SK-N-SH treated with all-trans-retinoic acid at 6 μM for 48 hours (cell line): ENCODE results near the gene MAP3K6.

Source experiments
- ATAC-seq: fragments of 200-7000 bp; cut with Tn5 transposase; 3 replicates; pipeline ENCODE4 v1.9.1; 2020; ENCODE audit warnings: mild to moderate bottlenecking, moderate library complexity
- ARNTL ChIP-seq: fragments of 450-650 bp; formaldehyde crosslinking; IDR thresholded peaks from 2 replicates; pipeline ENCODE4 v1.5.0; 2020; ENCODE audit warnings: low read depth, mild to moderate bottlenecking, moderate library complexity, borderline replicate concordance
- BACH2 ChIP-seq: fragments of 250-450 bp; sonication (Bioruptor Pico); IDR thresholded peaks from 2 replicates; pipeline ENCODE4 v1.9.0; 2021; ENCODE audit warnings: mild to moderate bottlenecking, borderline replicate concordance
- CSDC2 ChIP-seq: fragments of 250-450 bp; sonication (Bioruptor Pico); IDR thresholded peaks from 2 replicates; pipeline ENCODE4 v1.5.0; 2020; ENCODE audit warnings: mild to moderate bottlenecking, moderate library complexity
- CSRNP3 ChIP-seq: fragments of 250-450 bp; sonication (Bioruptor Pico); IDR thresholded peaks from 2 replicates; pipeline ENCODE4 v1.5.1; 2021; ENCODE audit warnings: mild to moderate bottlenecking, moderate library complexity
- ESRRG ChIP-seq: fragments of 250-450 bp; sonication (Bioruptor Pico); IDR thresholded peaks from 2 replicates; pipeline ENCODE4 v1.6.1; 2021; ENCODE audit warnings: mild to moderate bottlenecking
- GLIS3 ChIP-seq: fragments of 250-450 bp; sonication (Bioruptor Pico); IDR thresholded peaks from 2 replicates; pipeline ENCODE4 v1.5.0; 2020; ENCODE audit warnings: mild to moderate bottlenecking, moderate library complexity
- ISL1 ChIP-seq: fragments of 250-450 bp; sonication (Bioruptor Pico); IDR thresholded peaks from 2 replicates; pipeline ENCODE4 v2.1.2; 2022; ENCODE audit warnings: mild to moderate bottlenecking, moderate library complexity
- OSR1 ChIP-seq: fragments of 250-450 bp; sonication (Bioruptor Pico); IDR thresholded peaks from 2 replicates; pipeline ENCODE4 v1.8.0; 2022; ENCODE audit warnings: moderate library complexity, mild to moderate bottlenecking, inconsistent platforms
- PATZ1 ChIP-seq: fragments of 250-450 bp; sonication (Bioruptor Pico); IDR thresholded peaks from 2 replicates; pipeline ENCODE4 v1.8.0; 2020; ENCODE audit warnings: mild to moderate bottlenecking, moderate library complexity, borderline replicate concordance
- POU6F1 ChIP-seq: fragments of 250-450 bp; sonication (Bioruptor Pico); IDR thresholded peaks from 2 replicates; pipeline ENCODE4 v1.8.0; 2021; ENCODE audit warnings: low read depth, mild to moderate bottlenecking, moderate library complexity, borderline replicate concordance
- PPARA ChIP-seq: fragments of 250-450 bp; sonication (Bioruptor Pico); IDR thresholded peaks from 2 replicates; pipeline ENCODE4 v1.5.0; 2020; ENCODE audit warnings: mild to moderate bottlenecking, borderline replicate concordance
- RARB ChIP-seq: fragments of 250-450 bp; sonication (Bioruptor Pico); IDR thresholded peaks from 2 replicates; pipeline ENCODE4 v1.8.0; 2021; ENCODE audit warnings: mild to moderate bottlenecking, moderate library complexity
- SNAI2 ChIP-seq: fragments of 250-450 bp; sonication (Bioruptor Pico); IDR thresholded peaks from 2 replicates; pipeline ENCODE4 v1.5.0; 2020; ENCODE audit warnings: mild to moderate bottlenecking, moderate library complexity
- TCF4 ChIP-seq: fragments of 250-450 bp; sonication (Bioruptor Pico); IDR thresholded peaks from 2 replicates; pipeline ENCODE4 v1.8.0; 2021; ENCODE audit warnings: mild to moderate bottlenecking, moderate library complexity, borderline replicate concordance
- TOX ChIP-seq: fragments of 250-450 bp; sonication (Bioruptor Pico); IDR thresholded peaks from 2 replicates; pipeline ENCODE4 v1.8.0; 2021; ENCODE audit warnings: mild to moderate bottlenecking, moderate library complexity, borderline replicate concordance
- ZC3H10 ChIP-seq: fragments of 250-450 bp; sonication (Bioruptor Pico); IDR thresholded peaks from 2 replicates; pipeline ENCODE4 v1.5.1; 2021; ENCODE audit warnings: mild to moderate bottlenecking, moderate library complexity
- ZFP3 ChIP-seq: fragments of 250-450 bp; sonication (Bioruptor Pico); IDR thresholded peaks from 2 replicates; pipeline ENCODE4 v1.5.0; 2020; ENCODE audit warnings: mild to moderate bottlenecking, moderate library complexity
- ZFP30 ChIP-seq: fragments of 450-650 bp; formaldehyde crosslinking; IDR thresholded peaks from 2 replicates; pipeline ENCODE4 v1.5.0; 2022; ENCODE audit warnings: mild to moderate bottlenecking, moderate library complexity
- ZNF565 ChIP-seq: fragments of 450-650 bp; formaldehyde crosslinking; conservative IDR thresholded peaks from 2 replicates; pipeline ENCODE4 v1.5.0; 2020; ENCODE audit warnings: low read depth, mild to moderate bottlenecking, moderate library complexity
- ZNF70 ChIP-seq: fragments of 450-650 bp; formaldehyde crosslinking; IDR thresholded peaks from 2 replicates; pipeline ENCODE4 v1.5.0; 2020; ENCODE audit warnings: mild to moderate bottlenecking, moderate library complexity
- ZNF8 ChIP-seq: fragments of 450-650 bp; formaldehyde crosslinking; IDR thresholded peaks from 2 replicates; pipeline ENCODE4 v1.5.0; 2020; ENCODE audit warnings: mild to moderate bottlenecking, moderate library complexity
- TF ChIP-seq, protein P1 (sequence below): fragments of 250-450 bp; sonication (Bioruptor Pico); IDR thresholded peaks from 2 replicates; pipeline ENCODE4 v1.5.1; 2020; ENCODE audit warnings: low read depth, mild to moderate bottlenecking, moderate library complexity

The MAP3K6 gene

DNA sequence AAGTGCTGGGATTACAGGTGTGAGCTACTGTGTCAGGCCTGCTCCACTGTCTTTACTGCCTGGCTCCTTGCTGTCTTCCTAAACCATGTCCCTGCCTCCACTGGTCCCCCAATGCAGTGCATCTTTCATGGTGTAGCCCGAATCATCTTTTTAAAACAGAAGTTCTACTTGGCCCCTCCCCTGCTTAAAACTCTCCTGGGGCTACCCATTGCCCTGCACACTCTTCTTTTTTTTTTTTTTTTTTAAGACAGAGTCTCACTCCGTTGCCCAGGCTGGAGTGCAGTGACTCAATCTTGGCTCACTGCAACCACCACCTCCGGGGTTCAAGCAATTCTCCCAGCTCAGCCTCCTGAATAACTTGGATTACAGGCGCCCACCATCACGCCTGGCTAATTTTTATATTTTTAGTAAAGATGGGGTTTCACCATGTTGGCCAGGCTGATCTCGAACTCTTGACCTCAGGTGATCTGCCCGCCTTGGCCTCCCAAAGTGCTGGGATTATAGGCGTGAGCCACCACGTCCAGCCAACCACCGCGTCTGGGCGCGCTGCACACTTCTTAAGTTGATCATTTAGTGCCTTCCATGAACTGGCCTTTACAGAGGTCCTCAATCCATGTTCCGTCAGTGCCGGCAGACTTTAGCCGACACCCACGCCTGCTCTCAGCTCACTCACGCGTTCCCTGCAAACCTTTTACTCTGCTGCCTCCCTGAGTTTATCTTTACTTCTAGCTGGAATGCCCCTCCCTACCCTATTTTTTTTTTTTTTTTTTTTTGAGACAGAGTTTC lies 5.5 kb upstream of the MAP3K6 start:
- no peak for ATAC-seq

DNA sequence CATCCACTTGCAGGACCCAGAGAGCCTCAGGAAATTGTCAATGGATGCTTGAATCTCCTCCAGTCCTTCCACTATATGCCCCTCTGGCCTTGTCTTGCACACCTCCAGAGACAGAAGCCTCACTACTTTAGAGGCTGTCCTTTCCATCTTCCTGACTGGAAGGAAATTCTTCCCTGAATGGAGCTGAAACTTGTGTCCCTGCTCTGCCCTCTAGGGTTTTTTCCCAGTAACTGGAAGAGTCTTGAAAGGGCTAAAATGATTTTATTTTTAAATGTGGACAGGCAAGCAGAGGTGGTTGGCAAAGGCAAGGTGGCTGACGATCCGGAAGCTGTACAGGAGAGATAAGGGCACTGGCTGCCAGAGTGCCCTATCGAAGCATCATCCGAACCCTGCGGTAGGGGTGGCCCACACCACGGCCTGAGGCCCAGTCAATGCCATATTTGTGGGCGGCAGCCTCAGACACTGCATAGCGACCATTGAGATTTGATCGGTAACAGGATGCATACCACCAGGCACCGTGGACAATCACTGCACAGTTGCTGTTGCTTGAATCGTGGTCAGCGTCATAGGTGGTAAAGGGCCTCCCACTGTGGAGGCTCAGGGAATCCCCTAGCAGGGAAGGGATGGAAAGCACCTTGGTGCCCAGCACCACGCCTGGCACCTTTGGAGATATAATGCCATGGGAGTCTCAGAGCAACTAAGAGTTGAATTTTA lies 2.3 kb upstream of the MAP3K6 start:
- TF ChIP-seq GLIS3 (CRISPR knock-in tag) (no peak), BACH2 (CRISPR knock-in tag) (no peak), POU6F1 (CRISPR knock-in tag) (no peak), ISL1 (CRISPR knock-in tag) (no peak)
- no peak for ATAC-seq

More for the DNA sequence above, 5.5 kb upstream of the MAP3K6 start:
- TF ChIP-seq CSDC2 = no peak
- TF ChIP-seq PPARA (CRISPR knock-in tag) = no peak
- TF ChIP-seq ZC3H10 (CRISPR knock-in tag) = no peak
- TF ChIP-seq TOX (CRISPR knock-in tag) = no peak
- TF ChIP-seq ZFP3 (CRISPR knock-in tag) = no peak
- TF ChIP-seq CSRNP3 = no peak
- no peak for TF ChIP-seq PATZ1
- TF ChIP-seq ZNF8 (CRISPR knock-in tag) = no peak
- no peak for TF ChIP-seq ESRRG
- no peak for TF ChIP-seq ZFP30
- TF ChIP-seq ZNF565 (CRISPR knock-in tag) = no peak
- TF ChIP-seq OSR1 (CRISPR knock-in tag) = no peak
- TF ChIP-seq TCF4 = no peak
- TF ChIP-seq ZNF70 (CRISPR knock-in tag) = no peak
- no peak for TF ChIP-seq ISL1 (CRISPR knock-in tag)
- TF ChIP-seq BACH2 (CRISPR knock-in tag) = no peak
- no peak for TF ChIP-seq SNAI2 (CRISPR knock-in tag)

GRCh38 chr1:27367160-27367650 lies 444 bp upstream of the MAP3K6 start:
- peak; percentile 3; the same call in 1 of the 3 replicates for ATAC-seq
- no peak for TF ChIP-seq CSDC2
- no peak for TF ChIP-seq SNAI2 (CRISPR knock-in tag)
- TF ChIP-seq GLIS3 (CRISPR knock-in tag) = no peak
- TF ChIP-seq TOX (CRISPR knock-in tag) = no peak
- TF ChIP-seq, protein P1, sequence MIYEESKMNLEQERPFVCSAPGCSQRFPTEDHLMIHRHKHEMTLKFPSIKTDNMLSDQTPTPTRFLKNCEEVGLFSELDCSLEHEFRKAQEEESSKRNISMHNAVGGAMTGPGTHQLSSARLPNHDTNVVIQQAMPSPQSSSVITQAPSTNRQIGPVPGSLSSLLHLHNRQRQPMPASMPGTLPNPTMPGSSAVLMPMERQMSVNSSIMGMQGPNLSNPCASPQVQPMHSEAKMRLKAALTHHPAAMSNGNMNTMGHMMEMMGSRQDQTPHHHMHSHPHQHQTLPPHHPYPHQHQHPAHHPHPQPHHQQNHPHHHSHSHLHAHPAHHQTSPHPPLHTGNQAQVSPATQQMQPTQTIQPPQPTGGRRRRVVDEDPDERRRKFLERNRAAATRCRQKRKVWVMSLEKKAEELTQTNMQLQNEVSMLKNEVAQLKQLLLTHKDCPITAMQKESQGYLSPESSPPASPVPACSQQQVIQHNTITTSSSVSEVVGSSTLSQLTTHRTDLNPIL (CRISPR knock-in tag) = no peak
- no peak for TF ChIP-seq ISL1 (CRISPR knock-in tag)
- no peak for TF ChIP-seq TCF4
- no peak for TF ChIP-seq PPARA (CRISPR knock-in tag)
- TF ChIP-seq ZC3H10 (CRISPR knock-in tag) = no peak
- no peak for TF ChIP-seq OSR1 (CRISPR knock-in tag)
- TF ChIP-seq, all 23 proteins: peak for 0

DNA sequence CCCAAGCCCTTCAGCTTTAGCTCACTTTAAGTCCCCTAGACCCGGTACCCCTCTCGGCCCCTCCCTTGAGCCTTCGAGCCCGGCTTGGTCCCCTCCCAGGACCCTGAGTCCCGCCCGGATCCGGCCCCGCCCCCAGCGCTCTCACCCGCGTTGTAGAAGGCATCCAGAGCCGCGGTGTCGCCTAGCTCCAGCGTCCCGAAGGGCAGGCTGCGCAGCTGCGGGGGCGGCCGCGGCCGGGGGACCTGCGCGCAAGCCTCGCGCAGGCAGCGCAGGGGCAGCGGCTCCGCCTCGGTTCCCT lies 699 bp downstream of the MAP3K6 start:
- ATAC-seq = peak; percentile 67
- no peak for TF ChIP-seq SNAI2 (CRISPR knock-in tag)
- no peak for TF ChIP-seq TOX (CRISPR knock-in tag)
- no peak for TF ChIP-seq BACH2 (CRISPR knock-in tag)
- TF ChIP-seq ZC3H10 (CRISPR knock-in tag) = no peak
- TF ChIP-seq ARNTL (CRISPR knock-in tag) = no peak
- no peak for TF ChIP-seq ZFP3 (CRISPR knock-in tag)
- no peak for TF ChIP-seq PPARA (CRISPR knock-in tag)
- no peak for TF ChIP-seq RARB
- no peak for TF ChIP-seq GLIS3 (CRISPR knock-in tag)
- no peak for TF ChIP-seq PATZ1
- no peak for TF ChIP-seq ISL1 (CRISPR knock-in tag)
- no peak for TF ChIP-seq CSDC2
- no peak for TF ChIP-seq ZFP30
- TF ChIP-seq, protein P1 (CRISPR knock-in tag) = no peak
- no peak for TF ChIP-seq TCF4
